Astrocyte of the hippocampus (primary cell): Measurements from ENCODE around the gene BACH2.
"Not testable (repeated sequence)": the region's sequence is repeated elsewhere in the genome, so short reads cannot be mapped to it uniquely, and the experiment has no call there.

ENCODE experiments used
- DNase-seq: peaks from one replicate; pipeline ENCODE4 v3.0.0; 2011; ENCODE audit warnings: low read depth, low spot score

BACH2 gene

GRCh38 chr6:90184334-90185298 lies 112.0 kb downstream of the BACH2 start:
- peak; percentile 83 for DNase-seq

GRCh38 chr6:90183587-90184333 lies 112.9 kb downstream of the BACH2 start:
- peak; percentile 43 for DNase-seq

GRCh38 chr6:90180526-90180925 lies 116.1 kb downstream of the BACH2 start:
- DNase-seq = no peak

GRCh38 chr6:90179190-90180169 lies 117.2 kb downstream of the BACH2 start:
- peak; percentile 26 for DNase-seq

GRCh38 chr6:90178384-90178855 lies 118.2 kb downstream of the BACH2 start:
- no peak for DNase-seq

GRCh38 chr6:90177544-90178383 lies 118.9 kb downstream of the BACH2 start:
- no peak for DNase-seq

- DNase-seq = no peak
Measured at GRCh38 chr6:90175627-90176538, 120.8 kb downstream of the BACH2 start.

- DNase-seq = no peak
Measured at GRCh38 chr6:90173262-90173925, 123.2 kb downstream of the BACH2 start.

GRCh38 chr6:90170601-90171000 lies 126.0 kb downstream of the BACH2 start:
- no peak for DNase-seq

GRCh38 chr6:90169374-90169773 lies 127.3 kb downstream of the BACH2 start:
- DNase-seq = peak; percentile 24

- peak; percentile 69 for DNase-seq
Measured at GRCh38 chr6:90168693-90169131, 127.9 kb downstream of the BACH2 start.

GRCh38 chr6:90167514-90168379 lies 128.9 kb downstream of the BACH2 start:
- DNase-seq = no peak

GRCh38 chr6:90166155-90166924 lies 130.3 kb downstream of the BACH2 start:
- DNase-seq = not testable (repeated sequence)

GRCh38 chr6:90162648-90163387 lies 133.8 kb downstream of the BACH2 start:
- no peak for DNase-seq

- no peak for DNase-seq
Measured at GRCh38 chr6:90160013-90160412, 136.6 kb downstream of the BACH2 start.

- DNase-seq = no peak
Measured at GRCh38 chr6:90159452-90159851, 137.2 kb downstream of the BACH2 start.
